Activated T-cell treated with anti-CD3 and anti-CD28 coated beads, Interleukin-2, amount 50 U/mL, for 1 hour (primary cell): Measurements from ENCODE around the gene TMEM245.
"Not testable (repeated sequence)": the region's sequence is repeated elsewhere in the genome, so short reads cannot be mapped to it uniquely, and the experiment has no call there.

ENCODE experiments used
- DNase-seq: peaks from one replicate; pipeline ENCODE4 v3.0.0-alpha.2; 2020

The TMEM245 gene

GRCh38 chr9:109060191-109060590 is 59.6 kb downstream of the TMEM245 start:
- DNase-seq, result no peak

- DNase-seq, result not testable (repeated sequence)
Measured at GRCh38 chr9:109053121-109053520, 66.6 kb downstream of the TMEM245 start.

GRCh38 chr9:109052416-109052815 is 67.3 kb downstream of the TMEM245 start:
- DNase-seq, result no peak

- DNase-seq, result no peak
Measured at GRCh38 chr9:109051733-109052132, 68.0 kb downstream of the TMEM245 start.

GRCh38 chr9:109050444-109050843 is 69.3 kb downstream of the TMEM245 start:
- no peak for DNase-seq

GRCh38 chr9:109048822-109049221 is 70.9 kb downstream of the TMEM245 start:
- DNase-seq, result no peak

GRCh38 chr9:109047259-109047658 is 72.5 kb downstream of the TMEM245 start:
- DNase-seq, result no peak

- no peak for DNase-seq
Measured at GRCh38 chr9:109046346-109046745, 73.4 kb downstream of the TMEM245 start.

- DNase-seq, result no peak
Measured at GRCh38 chr9:109043578-109043977, 76.2 kb downstream of the TMEM245 start.

GRCh38 chr9:109040571-109040970 is 79.2 kb downstream of the TMEM245 start:
- no peak for DNase-seq

GRCh38 chr9:109039539-109039938 is 80.2 kb downstream of the TMEM245 start:
- DNase-seq, result no peak

GRCh38 chr9:109037946-109038715 is 81.6 kb downstream of the TMEM245 start:
- DNase-seq, result no peak

GRCh38 chr9:109036744-109037680 is 82.7 kb downstream of the TMEM245 start:
- DNase-seq, result no peak

GRCh38 chr9:109035684-109036423 is 83.9 kb downstream of the TMEM245 start:
- DNase-seq, result no peak

- DNase-seq, result no peak
Measured at GRCh38 chr9:109033941-109034700, 85.6 kb downstream of the TMEM245 start.

GRCh38 chr9:109031241-109031640 is 88.5 kb downstream of the TMEM245 start:
- no peak for DNase-seq

- DNase-seq, result no peak
Measured at GRCh38 chr9:109030426-109030825, 89.3 kb downstream of the TMEM245 start.

GRCh38 chr9:109028457-109028856 is 91.3 kb downstream of the TMEM245 start:
- DNase-seq, result no peak

GRCh38 chr9:109027176-109027575 is 92.6 kb downstream of the TMEM245 start:
- no peak for DNase-seq

GRCh38 chr9:109026306-109026705 is 93.4 kb downstream of the TMEM245 start:
- DNase-seq, result no peak

GRCh38 chr9:109022873-109023272 is 96.9 kb downstream of the TMEM245 start:
- DNase-seq, result no peak
